Mesothelial cell of epicardium (in vitro differentiated cells): ENCODE data around the gene PRPF8. TPM values are rescaled to one million over a fixed set of nuclear protein-coding genes. Genes with fewer than 3 reads are reported as not detected.

Experiments
- DNase-seq, 2 experiments: peaks; one replicate each; pipeline ENCODE4 v3.0.0; 2021; ENCODE audit warnings: low spot score in 2 of 2; ENCODE audit not compliant: unreplicated experiment in 2 of 2
- H3K27ac Mint-ChIP-seq: 2 replicates; pipeline ENCODE4 v1.8.0; 2021; ENCODE audit warnings: mixed read lengths
- H3K27me3 Mint-ChIP-seq: 2 replicates; pipeline ENCODE4 v1.8.0; 2021; ENCODE audit warnings: low read depth, mixed read lengths
- H3K36me3 Mint-ChIP-seq: 2 replicates; pipeline ENCODE4 v1.8.0; 2021; ENCODE audit warnings: mixed read lengths
- H3K4me1 Mint-ChIP-seq: 2 replicates; pipeline ENCODE4 v1.8.0; 2021; ENCODE audit warnings: mixed read lengths
- H3K4me3 Mint-ChIP-seq: 2 replicates; pipeline ENCODE4 v1.8.0; 2021; ENCODE audit warnings: mild to moderate bottlenecking, moderate library complexity, mixed read lengths
- H3K9me3 Mint-ChIP-seq: 2 replicates; pipeline ENCODE4 v1.8.0; 2021; ENCODE audit warnings: mixed read lengths
- total RNA-seq: library from RNA; stranded (reverse); gene quantifications from 3 replicates; pipeline ENCODE4 v1.2.1, GENCODE V29; 2021
- TF ChIP-seq, protein P1 (sequence below): fragments of 200-600 bp; sonication (generic); IDR thresholded peaks from one replicate; pipeline ENCODE4 v1.5.0; 2021; ENCODE audit warnings: antibody characterized with exemption; ENCODE audit not compliant: unreplicated experiment

PRPF8 gene
- total RNA-seq, 1 donor from 2014 or later, result 354 TPM

GRCh38 chr17:1649844-1650501 is 34.7 kb downstream of the PRPF8 start, which contains the start of gene RILP:
RILP (minus strand) TSS chr17:1649866; CDS start chr17:1649804, 62 bp downstream.
- H3K4me1 Mint-ChIP-seq, result peaks cover 18% of the 10 kb centered on the region
- H3K27me3 Mint-ChIP-seq, result no peaks in the 10 kb centered on the region
- H3K27ac Mint-ChIP-seq, result no peak within 1 kb of the TSS
- H3K9me3 Mint-ChIP-seq, result no peaks in the 10 kb centered on the region
- H3K36me3 Mint-ChIP-seq, result peaks cover 22% of the 10 kb centered on the region
- no peak for DNase-seq
- TF ChIP-seq, protein P1, sequence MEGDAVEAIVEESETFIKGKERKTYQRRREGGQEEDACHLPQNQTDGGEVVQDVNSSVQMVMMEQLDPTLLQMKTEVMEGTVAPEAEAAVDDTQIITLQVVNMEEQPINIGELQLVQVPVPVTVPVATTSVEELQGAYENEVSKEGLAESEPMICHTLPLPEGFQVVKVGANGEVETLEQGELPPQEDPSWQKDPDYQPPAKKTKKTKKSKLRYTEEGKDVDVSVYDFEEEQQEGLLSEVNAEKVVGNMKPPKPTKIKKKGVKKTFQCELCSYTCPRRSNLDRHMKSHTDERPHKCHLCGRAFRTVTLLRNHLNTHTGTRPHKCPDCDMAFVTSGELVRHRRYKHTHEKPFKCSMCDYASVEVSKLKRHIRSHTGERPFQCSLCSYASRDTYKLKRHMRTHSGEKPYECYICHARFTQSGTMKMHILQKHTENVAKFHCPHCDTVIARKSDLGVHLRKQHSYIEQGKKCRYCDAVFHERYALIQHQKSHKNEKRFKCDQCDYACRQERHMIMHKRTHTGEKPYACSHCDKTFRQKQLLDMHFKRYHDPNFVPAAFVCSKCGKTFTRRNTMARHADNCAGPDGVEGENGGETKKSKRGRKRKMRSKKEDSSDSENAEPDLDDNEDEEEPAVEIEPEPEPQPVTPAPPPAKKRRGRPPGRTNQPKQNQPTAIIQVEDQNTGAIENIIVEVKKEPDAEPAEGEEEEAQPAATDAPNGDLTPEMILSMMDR, result no peak
- H3K4me3 Mint-ChIP-seq, result peak within 1 kb of the TSS; percentile 65

- TF ChIP-seq, protein P1, result peak; percentile 80
- peak; percentile 92 to 95 for DNase-seq
- H3K27ac Mint-ChIP-seq, result no peak overlapping the region
- H3K4me3 Mint-ChIP-seq, result peak overlapping the region; percentile 65
- peaks cover 2% of the 10 kb centered on the region for H3K27me3 Mint-ChIP-seq
- H3K9me3 Mint-ChIP-seq, result no peaks in the 10 kb centered on the region
- H3K36me3 Mint-ChIP-seq, result peaks cover 18% of the 10 kb centered on the region
- peaks cover 22% of the 10 kb centered on the region for H3K4me1 Mint-ChIP-seq
These were observed 35.5 kb downstream of the PRPF8 start for GRCh38 chr17:1648963-1649843.

GRCh38 chr17:1648173-1648962 is 36.3 kb downstream of the PRPF8 start:
- Mint-ChIP-seq H3K27me3 (peaks cover 5% of the 10 kb centered on the region), H3K27ac (no peak overlapping the region), H3K9me3 (no peaks in the 10 kb centered on the region), H3K4me3 (peak overlapping the region; percentile 65), H3K36me3 (peaks cover 11% of the 10 kb centered on the region), H3K4me1 (peaks cover 25% of the 10 kb centered on the region)
- TF ChIP-seq, protein P1, result no peak
- no peak for DNase-seq

DNA sequence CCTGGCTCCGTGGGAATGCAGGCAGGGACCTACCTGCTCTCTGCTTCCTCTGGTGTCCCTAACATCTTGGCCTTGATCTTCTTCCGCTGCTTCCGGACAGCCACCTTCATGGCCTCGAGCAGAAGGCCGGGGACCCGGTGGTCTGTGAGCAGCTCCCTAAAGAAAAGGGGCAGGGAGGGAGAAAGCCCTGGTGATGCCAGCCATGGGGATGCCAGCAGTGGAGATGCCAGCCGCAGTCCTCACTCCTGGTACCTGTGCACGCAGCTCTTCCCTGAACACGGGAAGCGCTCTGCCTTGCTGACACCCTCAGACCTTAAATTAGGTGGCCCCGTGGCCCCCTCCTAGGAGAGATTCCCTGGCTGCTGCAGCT is 36.9 kb downstream of the PRPF8 start:
- no peak for DNase-seq
- Mint-ChIP-seq H3K36me3 (peaks cover 7% of the 10 kb centered on the region), H3K27ac (peak overlapping the region; percentile 7), H3K9me3 (no peaks in the 10 kb centered on the region), H3K4me3 (peak overlapping the region; percentile 65), H3K27me3 (peaks cover 5% of the 10 kb centered on the region), H3K4me1 (peaks cover 25% of the 10 kb centered on the region)
- TF ChIP-seq, protein P1, result no peak

DNA sequence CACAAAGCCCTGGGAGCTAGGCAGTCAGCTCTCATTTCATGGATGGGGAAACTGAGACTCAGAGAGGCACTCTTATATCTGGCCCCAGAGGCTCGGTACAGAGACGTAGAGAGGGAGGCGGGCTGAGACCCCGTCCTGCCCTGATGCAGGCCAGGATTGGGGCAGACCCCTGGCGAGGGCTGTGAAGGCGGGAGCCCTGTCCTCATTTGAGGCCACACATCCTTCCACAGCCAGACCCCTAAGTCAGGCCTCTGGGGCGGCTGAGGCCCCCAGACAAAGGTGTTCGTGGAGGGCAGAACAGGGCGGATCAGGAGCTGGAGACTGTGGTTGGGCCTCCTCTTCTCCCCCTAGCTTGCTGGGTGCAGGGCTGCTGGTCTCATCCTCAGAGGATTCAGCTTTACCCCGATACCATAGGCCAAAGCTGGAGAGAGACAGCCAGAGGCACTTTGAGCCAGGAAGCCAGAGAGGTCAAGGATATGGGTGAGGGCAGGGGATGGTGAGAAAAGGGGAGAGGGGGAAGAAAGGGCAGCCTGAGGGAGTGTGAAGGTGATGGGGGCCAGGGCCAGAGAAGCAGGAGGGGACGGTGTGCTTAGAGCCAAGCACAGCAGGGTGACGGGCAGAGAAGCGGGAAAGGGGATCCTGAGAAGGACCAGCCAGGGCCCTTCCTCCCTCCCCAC is 38.3 kb downstream of the PRPF8 start:
- TF ChIP-seq, protein P1, result no peak
- H3K9me3 Mint-ChIP-seq, result no peaks in the 10 kb centered on the region
- no peak for DNase-seq
- no peak overlapping the region for H3K27ac Mint-ChIP-seq
- peaks cover 25% of the 10 kb centered on the region for H3K4me1 Mint-ChIP-seq
- H3K4me3 Mint-ChIP-seq, result peak overlapping the region; percentile 22
- peaks cover 5% of the 10 kb centered on the region for H3K27me3 Mint-ChIP-seq
- no peaks in the 10 kb centered on the region for H3K36me3 Mint-ChIP-seq
